ENCODE data around the gene HELZ2.

DNA sequence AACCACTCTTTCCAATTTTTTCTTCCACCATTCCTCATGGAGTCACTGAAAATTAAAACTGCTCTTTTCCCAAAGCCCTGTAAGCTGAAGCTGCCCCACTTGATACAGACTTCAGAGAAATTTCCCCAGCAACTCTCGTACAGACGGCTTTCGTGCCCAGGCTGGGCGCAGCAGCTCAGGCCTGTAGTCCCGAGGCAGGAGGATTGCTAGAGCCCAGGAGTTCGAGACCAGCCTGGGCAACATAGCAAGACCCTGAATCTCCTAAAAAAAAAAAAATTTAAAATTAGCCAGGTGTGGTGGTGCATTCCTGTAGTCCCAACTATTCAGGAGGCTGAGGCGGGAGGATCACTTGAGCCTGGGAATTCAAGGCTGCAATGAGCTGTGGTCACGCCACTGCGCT is 46.9 kb downstream of the HELZ2 start:
- TF ChIP-seq, protein P1, sequence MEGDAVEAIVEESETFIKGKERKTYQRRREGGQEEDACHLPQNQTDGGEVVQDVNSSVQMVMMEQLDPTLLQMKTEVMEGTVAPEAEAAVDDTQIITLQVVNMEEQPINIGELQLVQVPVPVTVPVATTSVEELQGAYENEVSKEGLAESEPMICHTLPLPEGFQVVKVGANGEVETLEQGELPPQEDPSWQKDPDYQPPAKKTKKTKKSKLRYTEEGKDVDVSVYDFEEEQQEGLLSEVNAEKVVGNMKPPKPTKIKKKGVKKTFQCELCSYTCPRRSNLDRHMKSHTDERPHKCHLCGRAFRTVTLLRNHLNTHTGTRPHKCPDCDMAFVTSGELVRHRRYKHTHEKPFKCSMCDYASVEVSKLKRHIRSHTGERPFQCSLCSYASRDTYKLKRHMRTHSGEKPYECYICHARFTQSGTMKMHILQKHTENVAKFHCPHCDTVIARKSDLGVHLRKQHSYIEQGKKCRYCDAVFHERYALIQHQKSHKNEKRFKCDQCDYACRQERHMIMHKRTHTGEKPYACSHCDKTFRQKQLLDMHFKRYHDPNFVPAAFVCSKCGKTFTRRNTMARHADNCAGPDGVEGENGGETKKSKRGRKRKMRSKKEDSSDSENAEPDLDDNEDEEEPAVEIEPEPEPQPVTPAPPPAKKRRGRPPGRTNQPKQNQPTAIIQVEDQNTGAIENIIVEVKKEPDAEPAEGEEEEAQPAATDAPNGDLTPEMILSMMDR (IDR thresholded peaks at IDR 0.05): no peak
- no peak for TF ChIP-seq POLR2A (IDR thresholded peaks at IDR 0.05)

Data from vagina (tissue), 2 donors.